ENCODE data around the gene MMP7. TPM values are rescaled to one million over a fixed set of nuclear protein-coding genes. Genes with fewer than 3 reads are reported as not detected.

Gene MMP7
- total RNA-seq, 2 donors from 2014 or later, result 115 to 171 TPM

GRCh38 chr11:102546427-102546826 lies 15.9 kb upstream of the MMP7 start:
- 68% methylated on average over 4 of the region's 4 CpGs for WGBS
- no peak overlapping the region for H3K27ac ChIP-seq

GRCh38 chr11:102545701-102546100 lies 15.2 kb upstream of the MMP7 start:
- no peak for DNase-seq (ENCODE audit: low spot score)
- no peak for TF ChIP-seq POLR2A (IDR thresholded peaks at IDR 0.05)
- Histone ChIP-seq H3K27ac (no peak overlapping the region), H3K9me3 (no peaks in the 10 kb centered on the region), H3K4me3 (no peak overlapping the region), H3K27me3 (replicated peaks; ENCODE audit: insufficient read depth) (no peaks in the 10 kb centered on the region), H3K36me3 (no peaks in the 10 kb centered on the region), H3K4me1 (replicated peaks) (no peaks in the 10 kb centered on the region)
- WGBS, result 38% methylated on average over 4 of the region's 4 CpGs
- intact Hi-C loops (cut with DNase I), result no loop called here

More at GRCh38 chr11:102546427-102546826, 15.9 kb upstream of the MMP7 start:
- no peak for DNase-seq (ENCODE audit: low spot score)
- intact Hi-C loops (cut with DNase I), result no loop called here
- no peaks in the 10 kb centered on the region for H3K36me3 ChIP-seq
- no peaks in the 10 kb centered on the region for H3K4me1 ChIP-seq (replicated peaks)
- no peaks in the 10 kb centered on the region for H3K9me3 ChIP-seq
- TF ChIP-seq CTCF (IDR thresholded peaks at IDR 0.05) (no peak), POLR2AphosphoS5 (IDR thresholded peaks at IDR 0.05) (no peak), POLR2A (IDR thresholded peaks at IDR 0.05) (no peak)
- no peak overlapping the region for H3K4me3 ChIP-seq
- no peaks in the 10 kb centered on the region for H3K27me3 ChIP-seq (replicated peaks; ENCODE audit: insufficient read depth)

- no peak for DNase-seq (ENCODE audit: low spot score)
- H3K9me3 ChIP-seq, result no peaks in the 10 kb centered on the region
- no peak overlapping the region for H3K27ac ChIP-seq
- TF ChIP-seq POLR2AphosphoS5 (IDR thresholded peaks at IDR 0.05) (no peak), POLR2A (IDR thresholded peaks at IDR 0.05) (no peak), CTCF (IDR thresholded peaks at IDR 0.05) (no peak)
- no peak overlapping the region for H3K4me3 ChIP-seq
- 91% methylated on average over 1 of the region's 1 CpG for WGBS
- intact Hi-C loops (cut with DNase I), result no loop called here
- no peaks in the 10 kb centered on the region for H3K4me1 ChIP-seq (replicated peaks)
- no peaks in the 10 kb centered on the region for H3K36me3 ChIP-seq
- H3K27me3 ChIP-seq (replicated peaks; ENCODE audit: insufficient read depth), result no peaks in the 10 kb centered on the region
Measured at GRCh38 chr11:102544594-102544993, 14.0 kb upstream of the MMP7 start.

- no peak for TF ChIP-seq POLR2A (IDR thresholded peaks at IDR 0.05)
- TF ChIP-seq CTCF (IDR thresholded peaks at IDR 0.05), result no peak
- no peak for TF ChIP-seq POLR2AphosphoS5 (IDR thresholded peaks at IDR 0.05)
- no peak for DNase-seq (ENCODE audit: low spot score)
- intact Hi-C loops (cut with DNase I), result no loop called here
- Histone ChIP-seq H3K36me3 (no peaks in the 10 kb centered on the region), H3K4me3 (no peak overlapping the region), H3K9me3 (no peaks in the 10 kb centered on the region), H3K4me1 (replicated peaks) (no peaks in the 10 kb centered on the region), H3K27ac (no peak overlapping the region), H3K27me3 (replicated peaks; ENCODE audit: insufficient read depth) (peaks cover 2% of the 10 kb centered on the region)
- 81% methylated on average over 2 of the region's 2 CpGs for WGBS
Measured at GRCh38 chr11:102539567-102539966, 9.0 kb upstream of the MMP7 start.

- intact Hi-C loops (cut with DNase I), result no loop called here
- Histone ChIP-seq H3K27me3 (replicated peaks; ENCODE audit: insufficient read depth) (peaks cover 2% of the 10 kb centered on the region), H3K4me3 (no peak overlapping the region), H3K27ac (no peak overlapping the region), H3K9me3 (no peaks in the 10 kb centered on the region), H3K4me1 (replicated peaks) (no peaks in the 10 kb centered on the region), H3K36me3 (no peaks in the 10 kb centered on the region)
- DNase-seq (ENCODE audit: low spot score), result no peak
- TF ChIP-seq CTCF (IDR thresholded peaks at IDR 0.05) (no peak), POLR2A (IDR thresholded peaks at IDR 0.05) (no peak), POLR2AphosphoS5 (IDR thresholded peaks at IDR 0.05) (no peak)
- WGBS, result 87% methylated on average over 4 of the region's 4 CpGs
Measured at GRCh38 chr11:102538932-102539331, 8.4 kb upstream of the MMP7 start.
